Measurements from ENCODE around the gene SMIM41. TPM values are rescaled to one million over a fixed set of nuclear protein-coding genes. Genes with fewer than 3 reads are reported as not detected.
A peak's percentile ranks its signal among the peaks of the same experiment; 100 is the strongest.
"Not testable (repeated sequence)": the region's sequence is repeated elsewhere in the genome, so short reads cannot be mapped to it uniquely, and the experiment has no call there.

The SMIM41 gene
- total RNA-seq, 1 experiment from 2014 or later = not detected

DNA sequence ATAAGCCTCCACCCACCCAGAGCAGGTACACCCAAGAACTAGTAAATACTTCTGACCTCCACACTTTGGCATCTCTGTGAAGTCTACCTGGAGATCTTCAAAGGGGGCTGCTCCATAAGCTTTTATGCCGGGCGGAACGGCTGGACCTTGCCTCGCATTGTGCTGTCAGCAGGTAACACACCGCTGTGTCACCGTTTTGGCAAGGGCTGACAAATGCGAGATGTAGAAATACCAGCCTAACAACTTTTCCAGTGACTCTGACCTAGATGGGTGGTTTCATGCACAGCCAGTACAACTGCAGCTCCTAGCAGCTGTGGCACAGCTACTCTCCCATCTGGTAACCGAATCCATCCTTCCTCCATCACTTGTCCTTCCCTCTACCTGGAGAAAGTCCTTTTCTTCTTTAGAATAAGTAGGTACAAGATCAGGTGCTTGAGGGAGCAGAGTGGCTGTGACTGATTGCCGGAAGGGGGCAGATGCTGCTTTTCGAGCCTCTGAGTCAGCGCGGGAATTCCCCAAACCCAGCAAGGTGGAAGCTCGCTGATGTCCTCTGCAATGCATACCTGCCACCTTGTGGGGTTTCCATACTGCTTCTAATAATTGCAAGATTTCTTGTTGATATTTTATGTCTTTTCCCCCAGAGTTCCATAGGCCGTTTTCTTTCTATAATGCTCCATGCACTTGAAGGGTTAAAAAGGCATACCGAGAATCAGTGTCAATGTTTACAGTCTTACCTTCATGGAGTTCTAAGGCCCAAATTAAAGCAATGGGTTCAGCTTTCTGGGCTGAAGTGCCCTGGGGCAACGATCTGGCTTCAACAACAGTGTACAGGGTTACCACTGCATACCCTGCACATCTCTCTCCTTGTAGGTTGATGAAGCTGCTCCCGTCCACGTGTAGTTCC is 37.0 kb downstream of the SMIM41 start:
- intact Hi-C loops (cut with micrococcal nuclease; ENCODE audit: unreplicated experiment) = loop anchor here (1.0 kb wide), 1 partner anchor 91 kb away; no protein-coding TSS in a partner anchor
- H3K27ac Mint-ChIP-seq (ENCODE audit: unreplicated experiment) = peak overlapping the region; percentile 79
- DNase-seq = peak; percentile 77 to 78
- H3K4me3 ChIP-seq (ENCODE audit: low read depth, low read length); H3K9me3 ChIP-seq; BruUV-seq (replicated peaks); H3K36me3 Mint-ChIP-seq (ENCODE audit: insufficient read depth, unreplicated experiment); POLR2A ChIA-PET; H3K27me3 Mint-ChIP-seq (ENCODE audit: insufficient read depth, unreplicated experiment); H3K36me3 ChIP-seq (ENCODE audit: control insufficient read depth, insufficient read depth, low read length); H3K9me3 Mint-ChIP-seq (ENCODE audit: unreplicated experiment); H3K27me3 ChIP-seq (replicated peaks; ENCODE audit: control insufficient read depth, insufficient read depth, low read length): not testable (repeated sequence)
- CTCF ChIA-PET = interaction anchor here (0.9 to 3.4 kb wide), 6 partner anchors 13 to 112 kb away, joined by 3 to 41 read pairs (median 6); no protein-coding TSS in a partner anchor
- H3K4me1 Mint-ChIP-seq (ENCODE audit: low read depth, unreplicated experiment) = peaks cover 20% of the 10 kb centered on the region
- H3K4me1 ChIP-seq = peaks cover 36% of the 10 kb centered on the region
- peak overlapping the region; percentile 67 for H3K4me3 Mint-ChIP-seq (ENCODE audit: unreplicated experiment)
- TF ChIP-seq, protein P1, sequence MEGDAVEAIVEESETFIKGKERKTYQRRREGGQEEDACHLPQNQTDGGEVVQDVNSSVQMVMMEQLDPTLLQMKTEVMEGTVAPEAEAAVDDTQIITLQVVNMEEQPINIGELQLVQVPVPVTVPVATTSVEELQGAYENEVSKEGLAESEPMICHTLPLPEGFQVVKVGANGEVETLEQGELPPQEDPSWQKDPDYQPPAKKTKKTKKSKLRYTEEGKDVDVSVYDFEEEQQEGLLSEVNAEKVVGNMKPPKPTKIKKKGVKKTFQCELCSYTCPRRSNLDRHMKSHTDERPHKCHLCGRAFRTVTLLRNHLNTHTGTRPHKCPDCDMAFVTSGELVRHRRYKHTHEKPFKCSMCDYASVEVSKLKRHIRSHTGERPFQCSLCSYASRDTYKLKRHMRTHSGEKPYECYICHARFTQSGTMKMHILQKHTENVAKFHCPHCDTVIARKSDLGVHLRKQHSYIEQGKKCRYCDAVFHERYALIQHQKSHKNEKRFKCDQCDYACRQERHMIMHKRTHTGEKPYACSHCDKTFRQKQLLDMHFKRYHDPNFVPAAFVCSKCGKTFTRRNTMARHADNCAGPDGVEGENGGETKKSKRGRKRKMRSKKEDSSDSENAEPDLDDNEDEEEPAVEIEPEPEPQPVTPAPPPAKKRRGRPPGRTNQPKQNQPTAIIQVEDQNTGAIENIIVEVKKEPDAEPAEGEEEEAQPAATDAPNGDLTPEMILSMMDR (IDR thresholded peaks at IDR 0.05; ENCODE audit: insufficient read depth in 1 of 2, low read depth in 1 of 2, low read length in 1 of 2, severe bottlenecking in 1 of 2, unreplicated experiment in 1 of 2) = peak; percentile 21 to 77

DNA sequence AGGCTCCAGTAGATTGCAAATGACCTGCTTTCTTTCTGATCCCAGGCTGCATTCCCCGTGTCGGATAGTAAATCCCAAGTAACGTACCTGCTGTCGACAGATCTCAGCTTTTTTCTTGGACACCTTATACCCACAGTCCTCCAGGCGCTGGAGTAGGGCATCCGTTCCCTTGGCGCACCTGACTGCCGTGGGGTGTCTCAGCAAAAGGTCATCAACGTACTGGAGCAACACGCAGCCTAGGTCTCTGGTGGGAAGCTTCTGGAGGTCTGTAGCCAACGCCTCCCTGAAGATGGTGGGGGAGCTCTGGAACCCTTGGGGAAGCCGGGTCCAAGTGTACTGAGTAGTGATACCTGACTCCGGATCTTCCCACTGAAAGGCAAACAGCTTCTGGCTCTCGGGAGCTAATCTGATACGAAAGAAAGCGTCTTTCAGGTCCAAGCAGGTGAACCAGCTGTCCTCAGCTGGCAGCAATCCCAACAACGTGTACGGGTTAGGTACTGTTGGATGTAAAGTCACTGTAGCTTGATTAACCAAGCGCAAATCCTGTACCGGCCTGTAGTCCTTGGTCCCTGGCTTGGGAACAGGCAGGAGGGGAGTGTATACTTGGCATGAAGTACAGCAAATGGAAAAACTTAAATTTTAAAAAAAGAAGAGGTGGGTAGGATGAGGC is 38.4 kb downstream of the SMIM41 start:
- H3K36me3 ChIP-seq (ENCODE audit: control insufficient read depth, insufficient read depth, low read length); H3K4me3 ChIP-seq (ENCODE audit: low read depth, low read length); H3K27me3 ChIP-seq (replicated peaks; ENCODE audit: control insufficient read depth, insufficient read depth, low read length); DNase-seq; H3K27ac Mint-ChIP-seq (ENCODE audit: unreplicated experiment); H3K36me3 Mint-ChIP-seq (ENCODE audit: insufficient read depth, unreplicated experiment); H3K9me3 ChIP-seq; H3K9me3 Mint-ChIP-seq (ENCODE audit: unreplicated experiment); intact Hi-C loops (cut with micrococcal nuclease; ENCODE audit: unreplicated experiment); BruUV-seq (replicated peaks); H3K27me3 Mint-ChIP-seq (ENCODE audit: insufficient read depth, unreplicated experiment); H3K4me3 Mint-ChIP-seq (ENCODE audit: unreplicated experiment): not testable (repeated sequence)
- CTCF ChIA-PET = interaction anchor here (3.4 kb wide), 1 partner anchor 92 kb away, joined by 41 read pairs; no protein-coding TSS in a partner anchor
- POLR2A ChIA-PET = interaction anchor here (0.5 to 0.6 kb wide), 2 partner anchors 67 to 85 kb away, joined by 3 to 6 read pairs; partner anchors contain the start of gene NR4A1
- peaks cover 36% of the 10 kb centered on the region for H3K4me1 ChIP-seq
- H3K4me1 Mint-ChIP-seq (ENCODE audit: low read depth, unreplicated experiment) = peaks cover 26% of the 10 kb centered on the region

DNA sequence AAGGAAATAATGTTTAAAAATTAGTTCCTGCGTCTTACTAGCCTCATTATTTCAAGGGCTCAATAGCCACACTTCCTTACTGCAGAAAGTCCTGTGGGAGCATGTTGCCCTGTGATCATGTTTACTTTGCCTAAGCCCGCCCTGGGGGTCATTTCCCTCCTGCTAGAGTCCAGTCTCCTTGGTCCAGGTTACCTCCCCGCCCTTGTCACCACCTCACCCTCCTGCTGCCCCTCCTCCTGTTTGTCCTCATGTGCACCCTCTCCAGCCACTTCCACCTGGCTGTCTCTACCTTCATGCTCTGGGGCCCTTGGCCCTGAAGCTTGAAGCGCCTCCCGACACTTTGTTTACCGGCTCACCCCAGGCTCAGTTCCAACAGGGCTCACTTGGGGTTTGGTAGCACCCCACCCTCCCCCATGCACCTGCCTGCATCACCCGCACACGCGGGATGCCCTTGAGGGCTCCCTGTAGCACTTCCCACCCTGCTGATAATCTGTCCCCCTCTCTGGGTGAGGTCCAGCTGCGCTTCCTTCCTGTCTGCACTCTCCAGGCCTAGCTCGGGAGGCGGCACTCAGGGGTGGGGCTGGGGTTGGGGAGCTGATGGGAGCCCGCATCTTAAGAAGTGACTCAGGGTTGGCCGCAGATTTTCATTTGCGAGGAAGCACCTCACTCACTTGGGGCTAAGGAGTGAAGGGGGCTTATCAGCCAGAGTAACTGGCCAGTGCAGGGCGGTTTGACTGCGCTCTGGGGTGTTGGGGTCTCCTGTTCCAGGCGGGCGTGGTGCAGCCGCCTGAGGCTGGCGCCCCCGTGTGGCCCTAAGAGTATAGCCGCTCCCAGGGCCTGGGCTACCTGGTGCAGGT is 40.1 kb downstream of the SMIM41 start:
- H3K9me3 Mint-ChIP-seq (ENCODE audit: unreplicated experiment) = no peaks in the 10 kb centered on the region

More for the DNA sequence above, 40.1 kb downstream of the SMIM41 start:
- Histone ChIP-seq H3K4me3 (ENCODE audit: low read depth, low read length) (no peak overlapping the region), H3K4me1 (peaks cover 36% of the 10 kb centered on the region), H3K27me3 (replicated peaks; ENCODE audit: control insufficient read depth, insufficient read depth, low read length) (no peaks in the 10 kb centered on the region), H3K36me3 (ENCODE audit: control insufficient read depth, insufficient read depth, low read length) (no peaks in the 10 kb centered on the region), H3K9me3 (no peaks in the 10 kb centered on the region)
- POLR2A ChIA-PET = no interaction called here
- CTCF ChIA-PET = interaction anchor here (0.6 to 1.6 kb wide), 6 partner anchors 25 to 348 kb away, joined by 3 to 17 read pairs (median 5); no protein-coding TSS in a partner anchor
- TF ChIP-seq, protein P1 (IDR thresholded peaks at IDR 0.05; ENCODE audit: insufficient read depth in 1 of 2, low read depth in 1 of 2, low read length in 1 of 2, severe bottlenecking in 1 of 2, unreplicated experiment in 1 of 2) = peak; percentile 54 to 57
- BruUV-seq (replicated peaks) = no TSS peak
- Mint-ChIP-seq H3K36me3 (ENCODE audit: insufficient read depth, unreplicated experiment) (no peaks in the 10 kb centered on the region), H3K27ac (ENCODE audit: unreplicated experiment) (peak overlapping the region; percentile 43), H3K4me3 (ENCODE audit: unreplicated experiment) (peak overlapping the region; percentile 6), H3K4me1 (ENCODE audit: low read depth, unreplicated experiment) (peaks cover 26% of the 10 kb centered on the region), H3K27me3 (ENCODE audit: insufficient read depth, unreplicated experiment) (no peaks in the 10 kb centered on the region)
- intact Hi-C loops (cut with micrococcal nuclease; ENCODE audit: unreplicated experiment) = loop anchor here (2.0 kb wide), 2 partner anchors 27 to 37 kb away; no protein-coding TSS in a partner anchor
- peak; percentile 88 to 94 for DNase-seq
